NCI-H2171 (cell line): ENCODE data around the gene EPHA7.

Experiments
- DNase-seq: peaks from one replicate; lab custom pipeline; 2025; lab: John Stamatoyannopoulos, UW

The EPHA7 gene

GRCh38 chr6:93248631-93249030 lies 170.7 kb downstream of the EPHA7 start:
- no peak for DNase-seq

- DNase-seq: no peak
Observed at GRCh38 chr6:93243231-93243778, 176.1 kb downstream of the EPHA7 start.

GRCh38 chr6:93242049-93242448 lies 177.3 kb downstream of the EPHA7 start:
- no peak for DNase-seq

- no peak for DNase-seq
Observed at GRCh38 chr6:93238632-93239031, 180.7 kb downstream of the EPHA7 start.

- DNase-seq: no peak
Observed at GRCh38 chr6:93235775-93236174, 183.6 kb downstream of the EPHA7 start.

GRCh38 chr6:93226822-93227221 lies 192.5 kb downstream of the EPHA7 start:
- DNase-seq: no peak

- DNase-seq: no peak
Observed at GRCh38 chr6:93222071-93222851, 197.1 kb downstream of the EPHA7 start.

GRCh38 chr6:93219447-93219846 lies 199.9 kb downstream of the EPHA7 start:
- DNase-seq: no peak

GRCh38 chr6:93218096-93218495 lies 201.3 kb downstream of the EPHA7 start:
- no peak for DNase-seq

GRCh38 chr6:93213028-93213427 lies 206.3 kb downstream of the EPHA7 start:
- DNase-seq: no peak

GRCh38 chr6:93210908-93211307 lies 208.5 kb downstream of the EPHA7 start:
- DNase-seq: no peak

- DNase-seq: no peak
Observed at GRCh38 chr6:93209358-93209757, 210.0 kb downstream of the EPHA7 start.

GRCh38 chr6:93196406-93196970 lies 222.9 kb downstream of the EPHA7 start:
- no peak for DNase-seq

- no peak for DNase-seq
Observed at GRCh38 chr6:93194480-93194879, 224.9 kb downstream of the EPHA7 start.

GRCh38 chr6:93193868-93194267 lies 225.5 kb downstream of the EPHA7 start:
- no peak for DNase-seq
